Stimulated activated CD4-positive, alpha-beta T cell treated with anti-CD3 and anti-CD28 coated beads, Interleukin-1b, Interleukin-23, amount 100 ng/mL, for 4 hours (primary cell): ENCODE results near the gene DAW1.
"Not testable (repeated sequence)": the region's sequence is repeated elsewhere in the genome, so short reads cannot be mapped to it uniquely, and the experiment has no call there.

Source experiments
- DNase-seq, 2 donors: peaks; one replicate each; pipeline ENCODE4 v3.0.0-alpha.2; 2020; ENCODE audit warnings: low read depth in 2 of 2

Gene DAW1, protein sequence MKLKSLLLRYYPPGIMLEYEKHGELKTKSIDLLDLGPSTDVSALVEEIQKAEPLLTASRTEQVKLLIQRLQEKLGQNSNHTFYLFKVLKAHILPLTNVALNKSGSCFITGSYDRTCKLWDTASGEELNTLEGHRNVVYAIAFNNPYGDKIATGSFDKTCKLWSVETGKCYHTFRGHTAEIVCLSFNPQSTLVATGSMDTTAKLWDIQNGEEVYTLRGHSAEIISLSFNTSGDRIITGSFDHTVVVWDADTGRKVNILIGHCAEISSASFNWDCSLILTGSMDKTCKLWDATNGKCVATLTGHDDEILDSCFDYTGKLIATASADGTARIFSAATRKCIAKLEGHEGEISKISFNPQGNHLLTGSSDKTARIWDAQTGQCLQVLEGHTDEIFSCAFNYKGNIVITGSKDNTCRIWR

DNA sequence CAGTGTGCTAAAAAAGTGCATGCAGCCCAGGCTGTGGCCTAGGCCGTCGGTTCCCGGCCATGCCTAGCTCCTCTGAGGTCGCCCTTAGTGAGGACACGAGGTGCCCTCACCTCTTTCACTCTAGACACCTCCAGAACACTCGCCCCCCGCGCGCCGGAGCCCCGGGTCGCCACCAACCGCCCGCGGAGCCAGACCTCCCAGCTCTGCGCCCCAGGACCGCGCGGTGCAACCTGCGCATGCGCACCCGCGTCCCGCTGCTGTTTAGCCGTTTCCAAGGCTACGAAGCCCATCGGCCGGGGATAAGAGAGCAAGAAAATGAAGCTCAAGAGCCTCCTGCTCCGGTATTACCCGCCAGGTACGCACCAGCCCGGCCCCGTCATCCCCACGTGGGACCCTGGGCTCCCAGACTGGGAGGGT lies at the start of gene DAW1:
Gene DAW1 (plus strand): TSS at position 257 of the 417 bp plus-strand sequence. CDS start 59 bp downstream, at position 316.
- DNase-seq = peak in 1 of 2 donors; percentile 31

DNA sequence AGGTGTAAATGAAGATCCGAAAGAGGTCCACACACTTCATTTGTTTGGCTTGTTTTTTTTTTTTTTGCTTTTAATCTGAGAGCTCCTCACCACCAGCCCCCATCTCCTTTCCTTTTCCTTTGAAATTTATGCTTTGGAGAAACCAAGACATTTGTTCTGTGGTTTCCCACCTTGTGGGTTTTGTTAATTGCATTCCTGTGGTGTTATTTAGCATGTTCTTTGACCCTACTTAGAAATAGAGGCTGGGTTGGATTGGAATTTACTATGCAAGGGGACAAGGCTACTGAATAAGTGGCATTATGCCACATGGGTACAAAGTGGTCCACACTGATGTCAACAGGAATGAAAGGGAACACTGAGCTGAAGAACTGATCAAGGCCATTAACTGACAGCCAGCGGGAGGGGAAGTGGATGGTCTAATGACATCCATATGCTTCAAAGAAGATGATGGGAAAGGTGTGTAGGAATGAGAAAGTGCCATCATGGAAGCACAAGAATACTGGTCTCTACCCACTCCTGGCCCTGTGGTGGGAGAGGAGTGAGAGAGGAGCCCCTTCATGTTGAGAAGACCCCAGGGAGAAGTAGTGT lies 48.9 kb upstream of the DAW1 start:
- DNase-seq = no peak

DNA sequence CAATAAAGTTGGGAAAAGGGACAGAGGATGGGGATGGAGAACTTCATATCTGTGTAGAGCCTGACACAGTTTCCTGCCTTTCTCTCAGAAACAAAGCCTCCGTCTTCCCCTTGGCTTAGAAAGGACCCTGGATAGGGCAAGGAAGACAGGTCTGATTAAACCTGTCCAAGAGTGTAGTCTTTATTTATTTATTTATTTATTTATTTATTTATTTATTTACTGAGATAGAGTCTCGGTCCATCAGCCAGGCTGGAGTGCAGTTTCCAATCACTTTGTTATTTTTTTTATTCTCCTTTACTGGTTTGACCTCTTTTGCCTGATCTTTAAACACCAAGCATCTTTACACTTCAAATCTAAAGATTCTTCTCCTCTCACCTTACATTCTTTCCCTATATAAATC lies 47.5 kb upstream of the DAW1 start:
- no peak for DNase-seq

DNA sequence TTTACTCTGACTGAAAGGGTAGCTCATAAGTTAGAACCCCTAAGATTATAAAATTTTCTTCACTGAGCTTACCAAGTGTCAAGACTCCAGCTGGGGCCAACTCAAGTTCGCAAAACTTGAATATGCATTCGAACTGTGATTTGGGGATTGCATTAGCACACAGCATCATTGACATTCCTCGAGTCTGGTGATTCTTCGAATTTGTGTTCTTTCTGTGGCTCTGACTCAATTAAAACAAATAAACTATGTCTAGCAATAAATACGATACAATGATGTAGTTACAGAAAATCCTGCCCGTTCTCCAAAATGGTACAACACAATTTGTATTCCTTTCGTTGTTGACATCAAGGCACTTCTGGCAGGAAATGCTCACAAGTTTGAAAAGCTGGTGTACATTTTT lies 46.7 kb upstream of the DAW1 start:
- DNase-seq = no peak

DNA sequence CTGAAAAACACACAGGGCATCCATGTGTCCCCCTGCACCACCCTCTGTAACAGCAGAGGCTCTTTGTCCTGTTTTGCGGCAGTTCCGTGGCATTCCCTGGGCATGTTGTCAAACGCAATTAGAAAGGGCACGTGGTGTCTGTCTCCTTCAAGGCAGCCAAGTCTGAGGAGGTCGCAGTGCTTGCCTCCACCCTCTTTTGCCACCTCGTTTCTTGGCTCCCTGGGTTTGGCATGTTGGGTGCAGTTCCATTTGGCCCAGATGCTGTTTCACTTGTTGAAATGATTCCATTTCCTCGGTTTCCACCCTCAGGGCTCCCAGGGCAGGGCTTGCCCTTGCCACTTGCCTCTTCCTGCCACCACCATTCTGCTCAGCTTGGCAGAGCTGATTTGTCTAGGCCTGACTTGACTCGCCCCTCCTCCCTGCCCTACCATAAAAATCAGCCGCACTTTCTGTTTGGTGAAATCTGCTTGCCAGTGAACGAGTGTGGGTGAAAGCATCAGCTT lies 45.4 kb upstream of the DAW1 start:
- no peak for DNase-seq

DNA sequence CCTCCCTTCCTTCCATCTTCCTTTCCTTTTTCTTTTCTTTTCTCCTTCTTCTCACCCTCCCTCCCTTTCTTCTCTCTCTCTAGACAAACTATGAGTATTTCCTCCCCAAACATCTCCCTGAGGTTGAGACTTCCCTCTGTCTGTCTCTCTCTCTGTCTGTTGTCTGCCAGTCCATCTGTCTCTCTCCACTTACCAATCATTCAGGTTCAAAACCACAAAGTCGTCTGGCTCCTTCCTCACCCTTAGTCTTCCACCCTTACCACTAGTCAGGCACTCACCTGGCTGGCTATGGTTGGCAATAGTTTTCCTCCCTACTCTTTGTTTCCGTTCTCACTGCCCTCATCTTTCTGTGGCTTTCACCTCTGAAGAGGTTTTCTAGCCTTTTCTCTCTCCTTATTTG lies 44.9 kb upstream of the DAW1 start:
- no peak for DNase-seq

DNA sequence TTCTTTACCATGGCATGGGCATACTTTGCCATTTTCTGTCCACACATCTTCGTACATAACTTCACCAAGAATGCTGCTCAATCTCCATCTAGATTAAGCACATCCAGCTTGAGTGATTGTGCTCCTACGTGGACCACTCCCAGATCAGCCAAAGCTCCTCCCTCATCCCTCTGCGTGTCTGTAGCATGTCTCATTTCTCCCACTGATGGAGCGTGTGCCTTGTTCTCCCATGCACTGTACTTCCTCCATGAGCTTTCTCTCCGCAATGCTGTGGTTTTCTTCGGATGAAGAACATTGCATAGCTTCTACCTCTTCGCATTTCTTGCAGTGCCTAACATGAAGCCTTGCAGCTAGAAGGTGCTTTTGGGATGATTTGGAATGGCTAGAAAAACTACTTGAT lies 44.3 kb upstream of the DAW1 start:
- DNase-seq = no peak

DNA sequence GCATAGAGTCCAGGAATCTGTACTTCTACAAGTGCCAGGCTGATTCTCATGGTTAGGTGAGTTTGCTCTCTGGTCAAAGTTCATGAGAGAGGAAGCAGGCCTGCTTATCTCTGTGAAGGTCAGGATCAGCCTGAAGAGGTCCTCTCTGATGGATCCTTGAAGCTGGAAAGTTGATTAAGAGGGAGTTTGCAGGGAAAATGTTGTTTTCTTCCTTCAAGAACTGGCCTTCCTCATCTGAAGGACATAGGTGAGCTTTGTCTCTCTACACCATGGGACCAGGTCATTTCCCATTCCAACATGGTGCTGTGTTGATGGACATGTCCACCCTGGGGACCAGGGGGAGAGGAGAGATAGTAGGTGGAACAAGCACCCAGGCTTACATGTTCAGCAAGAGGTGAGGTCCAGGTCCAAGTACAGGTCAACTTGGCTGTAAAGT lies 42.9 kb upstream of the DAW1 start:
- DNase-seq = no peak

DNA sequence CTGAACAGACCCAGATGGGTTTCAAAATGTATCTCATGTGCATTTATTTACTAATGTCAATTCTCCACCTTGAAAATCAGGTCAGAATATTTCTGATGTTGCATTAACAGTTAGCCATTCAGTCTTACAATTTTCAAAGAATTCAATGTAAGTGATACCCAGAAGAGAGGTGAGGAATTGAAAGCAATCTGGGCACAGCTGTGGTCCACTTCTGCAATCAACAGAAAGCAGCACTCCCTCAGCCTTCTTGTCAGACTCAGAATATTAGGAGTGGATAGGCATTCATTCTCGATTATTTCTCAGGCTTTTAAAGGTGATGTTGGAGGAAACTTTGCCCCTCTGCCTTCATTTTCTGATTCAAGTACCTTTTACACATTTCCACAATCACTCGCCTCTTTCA lies 42.1 kb upstream of the DAW1 start:
- no peak for DNase-seq

DNA sequence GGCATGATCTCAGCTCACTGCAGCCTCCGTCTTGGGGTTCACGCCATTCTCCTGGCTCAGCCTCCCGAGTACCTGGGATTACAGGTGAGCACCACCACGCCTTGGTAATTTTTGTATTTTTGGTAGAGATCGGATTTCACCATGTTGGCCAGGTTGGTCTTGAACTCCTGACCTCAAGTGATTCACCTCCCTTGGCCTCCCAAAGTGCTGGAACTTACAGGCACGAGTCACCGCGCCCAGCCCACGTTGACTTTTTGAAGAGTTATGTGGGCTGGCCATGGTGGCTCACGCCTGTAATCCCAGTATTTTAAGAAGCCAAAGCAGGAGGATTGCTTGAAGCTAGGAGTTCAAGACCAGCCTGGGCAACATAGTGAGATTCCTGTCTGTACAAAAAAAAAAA lies 37.0 kb upstream of the DAW1 start:
- no peak for DNase-seq

DNA sequence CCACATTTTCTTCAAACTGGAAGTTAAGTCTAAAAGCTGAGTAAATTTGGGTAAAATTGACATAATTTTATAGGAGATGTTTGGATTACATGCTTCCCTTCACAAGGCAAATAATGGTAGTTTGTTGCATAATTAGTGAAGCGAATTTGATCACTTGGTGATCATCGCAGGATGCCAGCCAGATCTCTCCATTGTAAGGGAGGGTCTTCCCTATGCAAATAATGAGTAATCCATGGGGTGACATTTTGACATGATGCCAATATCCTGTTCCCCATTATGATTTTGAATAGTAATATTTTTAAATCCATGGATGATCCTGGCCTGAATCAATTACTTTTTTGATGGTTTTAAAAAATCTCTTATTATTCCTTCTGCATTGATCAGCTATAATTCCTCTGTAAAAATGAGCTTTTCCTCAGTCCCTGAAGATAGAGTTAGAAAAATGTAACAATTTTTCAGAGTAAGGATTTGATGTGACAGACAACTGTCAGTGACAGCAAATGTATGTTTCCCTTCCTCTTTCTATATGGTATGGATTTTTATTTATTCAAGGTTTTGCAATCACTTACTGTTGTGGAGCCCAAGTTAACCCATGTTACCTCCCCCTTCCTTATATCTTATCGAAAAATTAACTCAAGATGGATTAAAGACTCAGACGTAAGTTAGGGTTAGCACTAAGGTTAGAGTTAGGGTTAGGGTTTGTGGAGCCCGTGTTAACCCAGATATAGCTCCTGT lies 36.3 kb upstream of the DAW1 start:
- no peak for DNase-seq

DNA sequence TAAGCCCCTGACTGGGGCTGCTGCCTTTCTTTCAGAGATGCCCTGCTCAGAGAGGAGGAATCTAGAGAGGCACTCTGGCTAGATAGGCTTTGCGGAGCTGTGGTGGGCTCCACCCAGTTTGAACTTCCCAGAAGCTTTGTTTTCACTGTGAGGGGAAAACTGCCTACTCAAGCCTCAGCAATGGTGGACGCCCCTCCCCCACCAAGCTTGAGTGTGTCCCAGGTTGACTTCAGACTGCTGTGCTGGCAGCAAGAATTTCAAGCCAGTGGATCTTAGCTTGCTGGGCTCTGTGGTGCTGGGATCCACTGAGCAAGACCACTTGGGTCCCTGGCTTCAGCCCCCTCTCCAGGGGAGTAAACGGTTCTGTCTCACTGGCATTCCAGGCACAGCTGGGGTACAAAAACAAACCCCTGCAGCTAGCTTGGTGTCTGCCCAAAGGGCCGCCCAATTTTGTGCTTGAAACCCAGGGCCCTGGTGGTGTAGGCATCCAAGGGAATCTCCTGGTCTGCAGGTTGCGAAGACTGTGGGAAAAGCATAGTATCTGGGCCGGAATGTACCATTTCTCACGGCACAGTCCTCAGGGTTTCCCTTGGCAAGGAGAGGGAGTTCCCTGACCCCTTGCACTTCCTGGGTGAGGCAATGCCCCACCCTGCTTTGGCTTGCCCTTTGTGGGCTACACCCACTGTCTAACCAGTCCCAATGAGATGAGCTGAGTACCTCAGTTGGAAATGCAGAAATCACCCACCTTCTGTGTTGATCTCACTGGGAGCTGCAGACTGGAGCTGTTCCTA lies 31.9 kb upstream of the DAW1 start:
- DNase-seq = not testable (repeated sequence)

DNA sequence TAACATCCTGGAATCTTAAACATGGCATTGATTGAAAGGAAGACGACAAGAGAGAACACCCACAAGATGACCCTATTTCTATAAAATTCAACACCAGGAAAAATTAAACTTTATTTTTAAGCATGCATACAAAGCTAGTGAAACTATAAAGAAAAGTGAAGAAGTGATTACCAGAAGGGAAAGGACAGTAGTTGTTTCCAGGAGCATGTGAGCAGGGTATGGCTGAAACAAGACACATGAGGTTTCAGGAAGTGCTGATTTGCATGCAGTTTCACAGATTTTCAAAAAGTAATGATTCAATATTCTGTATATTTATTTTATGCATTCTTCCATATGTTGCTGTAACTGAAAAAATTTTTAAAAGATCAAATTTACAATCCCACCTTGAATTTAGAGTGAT lies 24.6 kb upstream of the DAW1 start:
- no peak for DNase-seq

DNA sequence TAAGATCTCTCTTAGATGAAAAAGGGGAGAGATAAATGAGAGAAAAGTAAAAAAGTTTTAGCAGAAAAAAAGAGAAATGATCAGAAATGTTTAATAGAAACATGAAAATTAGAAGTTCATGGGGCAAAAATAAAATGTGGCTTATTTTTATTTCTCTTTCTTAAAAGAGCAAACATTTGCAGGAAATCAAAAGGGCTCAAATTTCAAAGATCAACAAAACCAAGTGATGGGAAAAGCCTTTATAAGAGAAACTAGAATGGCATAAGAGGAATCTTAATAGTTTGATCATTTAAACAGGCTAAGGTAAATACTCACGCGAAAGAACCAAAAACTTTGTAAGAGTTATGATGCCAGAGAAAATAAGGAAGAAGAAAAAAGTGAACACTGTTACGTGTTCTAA lies 23.3 kb upstream of the DAW1 start:
- no peak for DNase-seq

DNA sequence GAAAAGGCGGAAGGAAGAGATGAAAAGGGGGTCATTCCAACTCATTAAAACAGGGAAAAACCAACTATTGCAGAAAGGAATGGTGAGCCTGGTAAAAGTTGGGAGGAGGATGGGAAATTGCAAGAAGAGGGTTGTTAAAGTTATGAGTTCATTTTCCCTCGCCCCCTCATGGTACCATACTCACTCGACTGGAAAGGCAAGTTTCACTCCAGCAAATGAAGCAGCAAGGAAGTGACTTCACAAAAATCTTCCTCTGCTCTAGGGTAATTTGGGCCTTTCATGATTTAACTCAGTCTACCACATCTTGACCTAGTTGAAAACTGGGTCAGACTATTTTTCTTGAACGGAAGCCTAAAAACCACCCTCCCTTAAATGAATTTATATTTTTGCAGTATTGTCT lies 22.8 kb upstream of the DAW1 start:
- no peak for DNase-seq

DNA sequence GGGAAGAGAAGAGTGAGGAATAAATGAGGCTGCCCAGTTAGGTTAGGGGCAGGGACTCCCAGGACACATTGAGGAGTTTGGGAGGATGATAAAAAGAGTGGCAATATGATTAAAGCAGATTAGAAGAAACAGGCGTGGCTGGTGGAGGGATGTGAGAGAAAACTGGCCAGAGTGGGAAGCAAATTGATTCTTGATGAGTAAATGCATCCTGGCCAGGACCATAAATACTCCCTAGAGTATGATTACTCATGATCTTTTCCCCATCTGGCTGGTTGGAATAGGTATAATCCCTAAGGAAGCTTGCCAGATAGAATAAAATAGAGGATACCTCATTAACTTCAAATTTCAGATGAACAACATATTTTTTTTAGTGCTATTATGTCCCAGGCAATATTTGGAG lies 21.5 kb upstream of the DAW1 start:
- no peak for DNase-seq

DNA sequence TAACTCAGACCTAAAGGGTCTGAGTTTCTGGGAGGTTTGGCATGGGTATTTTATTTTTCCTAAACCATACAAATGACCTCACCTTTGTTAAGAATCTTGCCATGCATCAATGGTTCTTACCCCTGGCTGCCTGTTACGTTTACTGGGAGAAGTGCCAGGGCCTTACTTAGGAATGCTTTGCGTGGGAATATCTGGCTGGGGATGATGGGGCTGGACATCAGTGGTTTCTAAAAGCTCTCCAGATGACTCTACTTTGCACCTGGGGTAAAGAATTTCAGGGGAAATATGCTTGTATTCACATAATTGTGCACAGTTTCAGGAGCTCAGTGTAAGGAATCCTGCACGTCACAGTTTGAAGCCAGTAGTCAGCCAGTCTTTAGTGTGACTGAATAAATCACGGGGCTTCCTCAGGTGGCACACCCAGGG lies 18.2 kb upstream of the DAW1 start:
- DNase-seq = no peak

DNA sequence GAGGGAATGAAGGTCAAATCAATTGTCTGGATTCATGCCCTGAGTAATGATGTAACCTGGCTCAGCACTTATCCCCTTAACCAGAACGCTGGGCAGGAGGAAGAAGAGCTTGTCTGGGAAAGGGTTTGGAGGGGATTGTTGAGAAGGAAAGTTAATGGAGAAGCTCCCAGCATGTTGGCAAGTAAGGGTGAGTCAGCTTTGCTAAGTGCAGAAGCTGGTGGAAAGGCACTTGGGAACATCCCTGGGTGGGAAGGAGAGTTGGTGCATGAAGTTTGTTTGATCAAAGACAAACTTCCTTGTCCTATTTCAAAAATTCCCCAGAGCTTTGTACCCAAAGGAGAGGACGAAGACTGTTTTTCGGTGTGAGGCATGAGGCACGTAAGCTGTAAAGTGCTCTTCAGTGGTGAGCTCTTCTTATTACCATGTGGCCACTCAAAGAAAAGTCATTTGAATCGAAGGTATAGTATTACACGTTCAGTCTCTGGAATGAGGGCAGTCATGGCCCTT lies 17.6 kb upstream of the DAW1 start:
- DNase-seq = no peak

DNA sequence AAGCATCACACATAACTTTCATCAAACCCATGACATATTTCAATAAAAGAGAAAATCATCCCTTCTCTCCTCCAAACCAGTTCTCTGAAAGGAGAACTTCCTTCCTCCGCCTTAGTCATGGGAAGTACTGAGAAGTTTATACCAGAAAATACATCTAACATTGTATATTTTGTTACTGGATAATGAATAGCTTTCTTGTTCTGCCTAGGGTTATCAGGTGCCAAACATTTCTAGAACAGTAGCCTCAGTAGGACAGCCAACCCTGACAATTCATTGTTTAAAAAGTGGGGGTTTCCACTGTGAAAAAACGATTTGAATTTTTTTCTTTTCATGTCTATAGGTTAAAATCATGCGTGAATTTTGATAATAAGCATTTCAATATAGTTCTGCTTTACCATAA lies 16.0 kb upstream of the DAW1 start:
- DNase-seq = no peak

DNA sequence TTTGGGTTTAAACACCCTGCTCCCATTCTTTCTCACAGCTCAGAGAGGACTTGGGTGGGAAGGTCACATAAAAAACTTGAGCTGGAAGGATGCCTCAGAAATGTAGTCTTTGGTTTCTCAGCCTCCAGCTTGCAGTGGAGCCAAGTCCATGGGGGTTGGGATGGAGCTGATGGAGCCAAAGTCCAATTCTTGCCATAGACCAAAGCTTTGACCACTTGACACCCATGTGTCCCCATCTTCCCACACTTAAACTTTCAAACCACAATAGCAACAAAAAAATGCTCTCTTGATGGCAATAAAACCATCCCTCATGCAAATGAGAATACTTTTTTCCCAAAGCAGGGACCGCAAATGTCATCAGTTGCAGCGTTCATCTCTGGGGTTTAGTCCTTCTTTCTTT lies 14.7 kb upstream of the DAW1 start:
- DNase-seq = no peak

DNA sequence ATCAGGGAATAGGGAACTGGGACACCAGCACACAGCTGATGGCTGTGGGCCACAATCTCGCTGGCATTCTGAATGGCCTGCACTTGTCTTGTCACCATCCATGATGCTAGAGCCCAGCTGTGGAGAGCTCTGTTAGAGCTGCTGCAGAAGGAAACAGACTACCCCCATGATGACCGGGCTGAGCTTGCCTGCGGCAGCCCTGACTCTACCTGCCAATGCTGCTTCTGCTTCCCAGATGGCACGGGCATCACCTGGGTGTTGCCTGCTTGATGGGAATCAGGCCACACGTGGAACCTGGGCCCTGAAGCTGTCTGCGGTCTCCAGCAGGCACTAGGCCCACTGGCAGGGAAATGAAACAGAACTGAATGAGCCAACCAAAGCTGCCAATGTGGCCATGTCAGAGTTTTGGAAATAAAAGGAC lies 11.2 kb upstream of the DAW1 start:
- no peak for DNase-seq

DNA sequence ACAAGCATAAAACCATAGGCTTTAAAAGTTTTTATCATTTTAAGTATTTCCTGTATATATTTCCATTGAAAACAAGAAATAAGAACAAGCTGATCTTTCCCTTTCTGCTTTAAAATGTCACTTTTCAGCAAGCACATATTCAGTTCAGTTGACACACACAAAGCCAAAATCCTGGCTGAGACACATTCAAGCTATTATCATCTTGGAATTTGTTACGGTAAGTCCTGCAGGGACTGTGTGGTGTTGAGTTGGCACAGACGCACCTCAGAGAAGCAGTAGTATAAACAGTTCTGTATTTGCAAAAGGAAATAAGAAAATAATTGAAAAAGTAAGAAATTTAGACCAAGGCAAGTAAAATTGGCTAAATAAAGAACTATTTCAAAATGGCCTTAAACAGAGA lies 10.4 kb upstream of the DAW1 start:
- DNase-seq = no peak
